ENCODE measurements around the gene LCOR.

LCOR gene

DNA sequence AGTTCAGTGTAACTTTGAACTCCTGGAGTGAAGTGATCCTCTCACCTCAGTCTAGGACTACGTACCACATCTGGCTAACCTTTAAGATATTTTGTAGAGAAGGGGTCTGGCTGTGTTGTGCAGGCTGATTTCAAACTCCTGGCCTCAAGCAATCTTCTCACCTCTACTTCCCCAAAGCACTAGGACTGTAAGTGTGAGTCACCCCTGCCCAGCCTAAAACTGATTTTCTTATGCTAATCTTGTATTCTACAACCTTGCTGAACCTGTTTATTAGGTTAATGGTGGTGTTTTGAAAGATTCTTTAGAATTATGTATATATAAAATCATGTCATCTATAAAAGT, 58.0 kb downstream of the LCOR start:
- no peak for DNase-seq (ENCODE audit: low read depth in 2 of 2)

DNA sequence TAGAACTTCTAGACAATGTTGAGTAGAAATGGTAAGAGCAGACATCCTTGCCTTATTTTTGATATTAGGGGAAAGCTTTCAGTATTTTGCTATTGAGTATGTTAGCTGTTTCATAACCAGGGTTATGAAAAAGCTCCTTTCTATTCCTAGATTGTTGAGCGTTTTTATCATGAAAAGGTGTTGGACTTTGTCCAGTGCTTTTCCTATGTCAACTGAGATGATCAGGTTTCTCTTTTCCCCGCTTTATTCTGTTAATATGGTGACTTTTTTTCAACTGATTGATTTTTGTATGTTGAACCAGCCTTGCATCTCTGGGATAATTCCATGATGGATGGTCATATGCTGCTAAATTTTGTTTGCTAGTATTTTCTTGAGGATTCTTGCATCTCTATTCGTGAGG, 58.5 kb downstream of the LCOR start:
- DNase-seq (ENCODE audit: low read depth in 2 of 2): no peak

- DNase-seq (ENCODE audit: low read depth in 2 of 2): no peak
Measured at GRCh38 chr10:96891840-96892239, 59.7 kb downstream of the LCOR start.

- no peak for DNase-seq (ENCODE audit: low read depth in 2 of 2)
Measured at GRCh38 chr10:96895662-96896424, 63.7 kb downstream of the LCOR start.

DNA sequence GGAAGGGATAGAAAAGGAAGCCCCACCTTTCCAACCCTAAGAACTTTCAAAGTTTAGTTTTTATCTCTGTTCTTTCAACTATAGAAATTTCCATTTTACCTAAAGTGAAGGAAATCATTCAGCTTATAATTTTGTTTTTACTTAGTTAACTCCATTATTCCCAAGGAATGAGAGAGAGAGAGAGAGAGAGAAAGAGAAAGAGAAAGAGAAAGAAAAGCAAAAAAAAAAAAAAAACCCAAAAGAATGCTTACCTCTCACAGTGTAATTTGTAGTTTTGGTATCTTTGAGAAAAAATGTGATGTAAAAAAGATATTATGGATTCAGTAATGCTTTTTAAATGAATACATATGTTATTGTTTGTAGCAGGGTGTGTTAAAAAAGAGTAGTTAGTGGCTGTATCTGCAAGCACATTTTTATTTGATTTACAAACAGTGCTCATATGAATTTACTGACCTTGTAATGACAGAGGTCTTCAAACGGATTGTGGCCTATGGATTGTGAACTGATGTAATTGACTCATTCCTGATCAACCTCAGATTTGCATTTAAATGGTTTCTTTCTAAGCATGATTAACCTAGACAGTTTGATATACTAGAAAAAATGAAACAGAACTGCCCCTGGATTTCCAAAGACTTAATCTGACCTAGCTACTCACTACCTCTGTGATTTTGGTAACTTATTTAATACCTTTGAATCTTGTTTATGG, 64.9 kb downstream of the LCOR start:
- no peak for DNase-seq (ENCODE audit: low read depth in 2 of 2)

DNA sequence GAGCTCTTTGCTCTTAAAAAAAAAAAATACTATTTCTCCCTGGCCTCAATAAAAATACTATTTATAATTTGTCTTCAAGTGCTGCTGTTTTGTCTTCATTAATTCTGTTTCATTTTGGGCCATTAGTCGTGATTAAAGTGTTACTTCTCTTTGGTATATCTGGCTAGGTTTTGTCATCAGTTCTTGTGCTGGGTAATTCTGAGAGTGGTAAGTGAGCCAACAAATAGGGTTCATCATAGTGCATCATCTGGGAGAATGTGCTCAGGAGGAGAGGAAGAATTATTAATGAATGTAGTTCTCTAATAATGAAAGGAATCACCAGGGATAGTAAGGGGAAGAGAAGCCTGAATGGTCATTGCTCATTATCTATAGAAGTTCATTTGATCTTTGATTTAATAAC, 70.0 kb downstream of the LCOR start:
- no peak for DNase-seq (ENCODE audit: low read depth in 2 of 2)

DNA sequence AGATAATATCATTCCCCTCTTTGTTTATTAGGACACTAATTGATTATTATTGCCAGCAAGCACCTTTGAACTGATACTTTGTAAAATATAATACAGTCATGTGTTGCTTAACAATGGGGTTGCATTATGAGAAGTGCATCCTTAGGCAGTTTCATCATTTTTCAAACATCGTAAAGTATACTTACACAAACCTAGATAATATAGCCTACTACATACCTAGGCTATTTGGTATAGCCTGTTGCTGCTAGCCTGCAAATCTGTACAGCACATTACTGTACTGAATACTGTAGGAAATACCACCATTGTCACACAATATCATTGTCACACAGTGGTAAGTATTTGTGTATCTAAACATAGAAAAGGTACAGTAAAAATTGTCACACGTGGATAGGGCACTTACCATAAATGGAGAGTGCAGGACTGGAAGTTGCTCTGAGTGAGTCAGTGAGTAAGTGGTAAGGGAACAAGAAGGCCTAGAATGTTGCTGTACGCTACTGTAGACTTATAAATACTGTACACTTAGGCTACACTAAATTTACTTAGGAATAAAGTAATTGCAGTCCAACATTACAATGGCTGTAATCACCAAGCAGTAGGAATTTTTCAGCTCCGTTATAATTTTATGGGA, 70.7 kb downstream of the LCOR start:
- DNase-seq (ENCODE audit: low read depth in 2 of 2): no peak

DNA sequence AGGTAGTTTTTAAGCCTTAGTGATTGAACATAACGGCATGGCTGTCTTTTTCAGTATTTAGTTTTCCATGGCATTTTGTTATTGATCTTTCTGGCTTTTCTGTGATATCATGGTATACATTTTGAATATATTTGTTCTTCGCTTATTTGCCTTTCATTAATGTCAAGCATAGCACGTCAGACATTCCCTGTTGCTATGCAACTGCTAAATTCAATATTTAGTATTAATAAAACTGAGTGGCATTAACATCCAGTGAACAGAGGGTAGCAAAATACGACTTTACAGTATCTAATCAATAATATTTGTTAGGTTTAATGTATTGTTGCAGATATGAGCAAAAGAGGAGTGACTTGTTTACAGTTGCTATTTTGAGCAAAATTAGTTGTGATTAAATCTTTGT, 72.5 kb downstream of the LCOR start:
- DNase-seq (ENCODE audit: low read depth in 2 of 2): no peak

- no peak for DNase-seq (ENCODE audit: low read depth in 2 of 2)
Measured at GRCh38 chr10:96906864-96907263, 74.8 kb downstream of the LCOR start.

DNA sequence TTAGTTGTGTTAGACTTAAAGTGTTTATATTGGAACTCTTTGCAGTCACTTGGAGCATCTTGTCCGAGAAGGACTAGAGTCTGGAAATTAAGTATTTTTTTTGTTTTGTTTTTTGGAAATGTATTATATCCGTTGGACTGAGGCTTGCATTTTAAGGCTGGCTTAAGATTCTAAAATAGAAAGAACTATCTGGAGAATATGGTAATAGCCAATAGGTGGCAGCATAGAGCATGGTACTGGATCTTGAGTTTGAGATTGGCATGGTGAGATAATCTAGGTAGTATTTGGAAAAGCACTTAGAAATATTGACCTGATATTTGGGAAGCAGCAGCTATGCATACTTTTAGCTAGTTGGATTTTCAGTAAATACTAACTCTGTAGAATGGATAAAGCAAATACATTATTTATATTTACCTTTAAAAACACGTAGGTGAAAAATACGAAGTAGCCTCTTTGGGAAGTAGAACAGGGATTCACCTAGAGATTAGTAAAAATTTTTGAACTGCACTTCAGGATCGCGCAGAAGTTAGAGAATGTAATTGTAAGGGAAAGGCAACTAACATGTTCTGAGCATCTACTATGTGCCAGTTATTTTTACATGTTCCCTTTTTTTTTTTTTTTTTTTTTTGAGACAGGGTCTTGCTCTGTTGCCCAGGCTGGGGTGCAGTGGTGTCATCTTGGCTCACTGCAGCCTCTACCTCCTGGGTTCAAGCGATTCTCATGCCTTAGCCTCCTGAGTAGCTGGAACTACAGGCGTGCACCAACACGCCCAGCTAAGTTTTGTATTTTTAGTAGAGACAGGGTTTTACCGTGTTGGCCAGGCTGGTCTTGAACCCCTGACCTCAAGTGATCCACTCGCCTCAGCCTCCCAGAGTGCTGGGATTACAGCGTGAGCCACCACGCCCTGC, 78.6 kb downstream of the LCOR start:
- peak in 1 of 2 donors; percentile 14 for DNase-seq (ENCODE audit: low read depth in 2 of 2)

- DNase-seq (ENCODE audit: low read depth in 2 of 2): no peak
Measured at GRCh38 chr10:96912405-96912804, 80.3 kb downstream of the LCOR start.

- no peak for DNase-seq (ENCODE audit: low read depth in 2 of 2)
Measured at GRCh38 chr10:96913906-96914305, 81.8 kb downstream of the LCOR start.

- no peak for DNase-seq (ENCODE audit: low read depth in 2 of 2)
Measured at GRCh38 chr10:96917628-96918027, 85.5 kb downstream of the LCOR start.

- no peak for DNase-seq (ENCODE audit: low read depth in 2 of 2)
Measured at GRCh38 chr10:96918214-96919002, 86.3 kb downstream of the LCOR start.

DNA sequence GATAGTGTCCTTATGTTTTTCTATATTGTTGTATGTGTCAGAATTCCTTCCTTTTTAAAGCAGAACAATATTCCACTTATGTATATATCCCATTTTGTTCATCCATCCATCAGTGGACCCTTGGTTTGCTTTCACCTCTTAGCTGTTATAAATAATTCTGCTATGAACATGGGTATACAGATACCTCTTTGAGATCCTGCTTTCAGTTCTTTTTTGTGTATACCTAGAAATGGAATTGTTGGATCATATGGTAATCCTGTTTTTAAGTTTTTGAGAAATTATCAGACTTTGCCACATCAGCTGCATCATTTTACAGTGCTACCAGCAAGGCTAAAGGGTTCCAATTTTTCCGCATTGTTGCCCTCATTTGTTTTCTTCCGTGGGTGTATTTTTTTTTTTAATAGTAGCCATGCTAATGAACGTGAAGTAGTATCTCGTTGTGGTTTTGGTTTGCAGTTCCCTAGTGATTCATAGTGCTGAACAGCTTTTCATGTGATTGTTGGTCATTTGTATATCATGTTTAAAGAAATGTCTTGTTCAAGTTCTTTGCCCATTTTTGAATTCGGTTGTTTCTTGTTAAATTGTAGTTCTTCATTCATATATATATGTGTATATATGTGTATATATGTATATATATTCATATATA, 87.8 kb downstream of the LCOR start:
- DNase-seq (ENCODE audit: low read depth in 2 of 2): no peak

DNA sequence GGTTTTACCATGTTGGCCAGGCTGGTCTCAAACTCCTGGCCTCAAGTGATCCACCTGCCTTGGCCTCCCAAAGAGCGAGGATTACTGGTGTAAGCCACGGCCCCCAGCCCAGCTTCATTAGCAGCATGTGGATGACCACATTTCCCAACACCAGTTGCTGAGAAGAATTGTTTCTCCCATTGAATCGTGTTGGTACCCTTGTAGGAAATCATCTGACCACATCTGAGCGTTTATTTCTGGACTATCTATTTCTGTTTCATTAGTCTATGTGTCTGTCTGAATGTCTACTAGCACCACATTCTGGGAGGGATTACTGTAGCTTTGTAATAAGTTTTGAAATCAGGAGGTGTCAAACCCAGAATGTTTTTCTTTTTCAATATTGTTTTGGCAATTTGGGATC, 89.6 kb downstream of the LCOR start:
- no peak for DNase-seq (ENCODE audit: low read depth in 2 of 2)

DNA sequence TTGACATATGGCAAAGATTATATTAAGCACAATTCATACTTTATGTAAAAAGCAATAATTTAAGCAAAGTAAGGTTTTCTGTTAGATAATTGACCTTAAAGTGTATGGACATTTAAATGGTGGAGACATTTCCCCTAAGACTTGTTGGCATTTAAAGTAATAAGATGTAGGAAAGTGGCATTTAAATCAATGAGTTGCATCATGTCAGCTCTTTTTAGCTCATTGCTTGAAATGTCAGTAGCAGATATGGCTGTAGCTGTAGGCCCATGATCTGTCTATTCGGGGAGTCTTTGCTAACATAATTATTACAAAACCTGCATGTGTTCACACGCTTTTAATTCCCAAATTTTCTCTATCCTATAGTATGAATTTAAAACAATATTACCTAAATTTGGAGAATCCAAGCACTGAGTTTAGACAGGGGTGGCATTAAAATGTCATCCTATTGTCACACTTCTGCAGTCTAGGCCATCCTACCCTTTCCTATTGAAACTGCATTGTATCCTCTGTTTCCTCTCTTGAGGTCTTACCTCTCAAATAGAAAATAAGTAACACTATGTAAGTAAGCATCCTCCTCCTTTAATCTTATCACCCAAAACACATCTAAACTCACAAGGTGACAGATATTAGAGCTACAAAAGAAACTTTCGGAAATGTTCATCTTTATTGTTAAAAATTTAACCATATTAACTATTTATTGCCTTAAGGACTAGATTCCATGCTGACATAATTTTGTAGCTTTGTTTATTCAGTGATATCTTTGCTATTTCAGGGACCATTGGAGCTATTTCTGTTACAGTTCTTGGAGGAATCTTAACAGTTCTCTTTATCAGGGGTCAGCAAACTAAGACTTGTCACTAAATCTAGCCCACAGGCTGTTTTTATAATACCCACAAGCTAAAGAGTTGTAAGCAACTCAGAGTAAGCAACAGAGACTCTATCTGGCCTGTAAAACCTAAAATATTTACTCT, 91.2 kb downstream of the LCOR start:
- DNase-seq (ENCODE audit: low read depth in 2 of 2): no peak

DNA sequence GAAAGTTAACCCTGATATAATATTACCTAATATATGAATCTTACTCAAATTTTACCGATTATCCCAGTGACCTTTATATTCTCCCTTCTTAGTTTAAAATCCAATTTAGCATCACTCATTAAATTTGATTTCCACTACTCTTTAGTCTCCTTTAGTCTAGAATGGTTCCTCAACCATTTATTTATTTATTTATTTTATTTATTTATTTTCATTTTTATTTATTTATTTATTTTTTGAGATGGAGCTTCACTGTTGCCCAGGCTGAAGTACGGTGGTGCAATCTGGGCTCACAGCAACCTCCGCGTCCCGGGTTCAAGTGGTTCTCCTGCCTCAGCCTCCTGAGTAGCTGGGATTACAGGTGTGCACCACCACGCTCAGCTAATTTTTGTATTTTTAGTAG, 92.8 kb downstream of the LCOR start:
- DNase-seq (ENCODE audit: low read depth in 2 of 2): no peak

GRCh38 chr10:96930469-96930868, 98.4 kb downstream of the LCOR start:
- DNase-seq (ENCODE audit: low read depth in 2 of 2): no peak

DNA sequence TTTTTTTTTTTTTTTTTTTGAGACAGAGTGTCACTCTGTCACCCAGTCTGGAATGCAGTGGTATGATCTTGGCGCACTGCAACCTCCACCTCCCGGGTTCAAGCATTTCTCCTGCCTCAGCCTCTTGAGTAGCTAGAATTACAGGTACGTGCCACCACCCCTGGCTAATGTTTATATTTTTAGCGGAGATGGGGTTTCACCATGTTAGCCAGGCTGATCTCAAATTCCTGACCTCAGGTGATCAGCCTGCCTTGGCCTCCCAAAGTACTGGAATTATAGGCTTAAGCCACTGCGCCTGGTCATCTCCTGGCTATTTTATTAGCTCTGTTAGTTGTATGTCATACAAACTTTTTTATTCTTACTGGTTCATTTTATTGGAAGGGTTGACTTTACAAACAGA, 103.0 kb downstream of the LCOR start:
- no peak for DNase-seq (ENCODE audit: low read depth in 2 of 2)
